GM18861 (cell line): ENCODE results near the gene ELL.
"Not testable (repeated sequence)": the region's sequence is repeated elsewhere in the genome, so short reads cannot be mapped to it uniquely, and the experiment has no call there.

Experiments
- ATAC-seq: cut with Tn5 transposase; IDR thresholded peaks from one replicate; pipeline ENCODE4 v1.9.1; 2021; ENCODE audit not compliant: unreplicated experiment

The ELL gene

GRCh38 chr19:18405754-18406153 lies 116.1 kb downstream of the ELL start:
- ATAC-seq = not testable (repeated sequence)

GRCh38 chr19:18402455-18403248 lies 119.2 kb downstream of the ELL start:
- not testable (repeated sequence) for ATAC-seq

GRCh38 chr19:18401580-18402112 lies 120.2 kb downstream of the ELL start:
- no peak for ATAC-seq

GRCh38 chr19:18399008-18399407 lies 122.9 kb downstream of the ELL start:
- no peak for ATAC-seq

GRCh38 chr19:18397242-18398202 lies 124.3 kb downstream of the ELL start, which contains the start of gene LRRC25:
Gene LRRC25, minus strand, starts transcription at chr19:18397622. Its CDS starts 659 bp downstream, at chr19:18396963.
- ATAC-seq = no peak

- ATAC-seq = no peak
These were observed 125.2 kb downstream of the ELL start for GRCh38 chr19:18396471-18397241.

GRCh38 chr19:18393836-18394235 lies 128.0 kb downstream of the ELL start:
- ATAC-seq = no peak

- no peak for ATAC-seq
These were observed 128.9 kb downstream of the ELL start for GRCh38 chr19:18392926-18393325.
